ENCODE data around the gene RPS6KA3.

Gene RPS6KA3

GRCh38 chrX:20311505-20311904 is 44.8 kb upstream of the RPS6KA3 start:
- no peak for TF ChIP-seq CREB1 (IDR thresholded peaks at IDR 0.05; ENCODE audit: low read depth)

GRCh38 chrX:20309806-20310205 is 43.1 kb upstream of the RPS6KA3 start:
- TF ChIP-seq EGR1 (IDR thresholded peaks at IDR 0.05) = no peak
- no peak for TF ChIP-seq YY1 (IDR thresholded peaks at IDR 0.05; ENCODE audit: low read depth)
- no peak for TF ChIP-seq ZBTB7A (IDR thresholded peaks at IDR 0.05; ENCODE audit: low read depth)
- no peak for TF ChIP-seq EP300 (IDR thresholded peaks at IDR 0.05; ENCODE audit: borderline replicate concordance)
- TF ChIP-seq USF1 (IDR thresholded peaks at IDR 0.05) = no peak

DNA sequence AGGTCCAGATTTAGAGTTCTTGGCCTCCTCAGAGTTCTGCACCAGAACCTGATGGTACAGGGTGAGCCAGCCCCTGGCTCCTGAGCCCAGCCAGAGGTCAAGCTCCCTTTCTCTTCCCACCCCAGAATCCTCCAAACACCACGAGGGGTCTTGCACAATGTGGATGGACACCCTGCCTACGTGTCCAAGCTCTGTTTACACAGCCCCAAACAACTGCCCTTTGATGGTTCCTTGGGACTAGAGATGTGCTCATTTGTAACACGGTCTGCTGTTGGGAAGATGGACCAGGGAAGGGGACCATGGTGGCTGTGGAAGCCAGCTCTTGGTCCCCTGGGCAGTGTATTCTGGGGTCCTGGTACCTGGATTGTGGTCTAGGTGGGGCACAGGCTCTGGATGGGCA is 40.0 kb upstream of the RPS6KA3 start:
- TF ChIP-seq, protein P1, sequence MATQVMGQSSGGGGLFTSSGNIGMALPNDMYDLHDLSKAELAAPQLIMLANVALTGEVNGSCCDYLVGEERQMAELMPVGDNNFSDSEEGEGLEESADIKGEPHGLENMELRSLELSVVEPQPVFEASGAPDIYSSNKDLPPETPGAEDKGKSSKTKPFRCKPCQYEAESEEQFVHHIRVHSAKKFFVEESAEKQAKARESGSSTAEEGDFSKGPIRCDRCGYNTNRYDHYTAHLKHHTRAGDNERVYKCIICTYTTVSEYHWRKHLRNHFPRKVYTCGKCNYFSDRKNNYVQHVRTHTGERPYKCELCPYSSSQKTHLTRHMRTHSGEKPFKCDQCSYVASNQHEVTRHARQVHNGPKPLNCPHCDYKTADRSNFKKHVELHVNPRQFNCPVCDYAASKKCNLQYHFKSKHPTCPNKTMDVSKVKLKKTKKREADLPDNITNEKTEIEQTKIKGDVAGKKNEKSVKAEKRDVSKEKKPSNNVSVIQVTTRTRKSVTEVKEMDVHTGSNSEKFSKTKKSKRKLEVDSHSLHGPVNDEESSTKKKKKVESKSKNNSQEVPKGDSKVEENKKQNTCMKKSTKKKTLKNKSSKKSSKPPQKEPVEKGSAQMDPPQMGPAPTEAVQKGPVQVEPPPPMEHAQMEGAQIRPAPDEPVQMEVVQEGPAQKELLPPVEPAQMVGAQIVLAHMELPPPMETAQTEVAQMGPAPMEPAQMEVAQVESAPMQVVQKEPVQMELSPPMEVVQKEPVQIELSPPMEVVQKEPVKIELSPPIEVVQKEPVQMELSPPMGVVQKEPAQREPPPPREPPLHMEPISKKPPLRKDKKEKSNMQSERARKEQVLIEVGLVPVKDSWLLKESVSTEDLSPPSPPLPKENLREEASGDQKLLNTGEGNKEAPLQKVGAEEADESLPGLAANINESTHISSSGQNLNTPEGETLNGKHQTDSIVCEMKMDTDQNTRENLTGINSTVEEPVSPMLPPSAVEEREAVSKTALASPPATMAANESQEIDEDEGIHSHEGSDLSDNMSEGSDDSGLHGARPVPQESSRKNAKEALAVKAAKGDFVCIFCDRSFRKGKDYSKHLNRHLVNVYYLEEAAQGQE (IDR thresholded peaks at IDR 0.05; ENCODE audit: low read depth) = no peak
- TF ChIP-seq RAD21 (IDR thresholded peaks at IDR 0.05; ENCODE audit: low read depth) (no peak), MAX (IDR thresholded peaks at IDR 0.05) (no peak), ZBTB7A (IDR thresholded peaks at IDR 0.05; ENCODE audit: low read depth) (no peak), TAF1 (IDR thresholded peaks at IDR 0.05; ENCODE audit: low read depth) (no peak), EGR1 (IDR thresholded peaks at IDR 0.05) (no peak), TCF12 (IDR thresholded peaks at IDR 0.05; ENCODE audit: low read depth) (no peak)

GRCh38 chrX:20300822-20301221 is 34.1 kb upstream of the RPS6KA3 start:
- TF ChIP-seq EP300 (IDR thresholded peaks at IDR 0.05; ENCODE audit: borderline replicate concordance) (no peak), CREB1 (IDR thresholded peaks at IDR 0.05; ENCODE audit: low read depth) (no peak), USF1 (IDR thresholded peaks at IDR 0.05) (no peak), YY1 (IDR thresholded peaks at IDR 0.05; ENCODE audit: low read depth) (no peak), TAF1 (IDR thresholded peaks at IDR 0.05; ENCODE audit: low read depth) (no peak), MAX (IDR thresholded peaks at IDR 0.05) (no peak), NFIC (IDR thresholded peaks at IDR 0.05) (no peak), TCF12 (IDR thresholded peaks at IDR 0.05; ENCODE audit: low read depth) (no peak), EGR1 (IDR thresholded peaks at IDR 0.05) (no peak), FOXM1 (IDR thresholded peaks at IDR 0.05; ENCODE audit: borderline replicate concordance, low read depth) (no peak), ZBTB7A (IDR thresholded peaks at IDR 0.05; ENCODE audit: low read depth) (no peak), RAD21 (IDR thresholded peaks at IDR 0.05; ENCODE audit: low read depth) (no peak), CEBPB (IDR thresholded peaks at IDR 0.05) (no peak), TEAD4 (IDR thresholded peaks at IDR 0.05) (no peak)
- TF ChIP-seq, protein P1 (IDR thresholded peaks at IDR 0.05; ENCODE audit: low read depth) = no peak

GRCh38 chrX:20294957-20295356 is 28.2 kb upstream of the RPS6KA3 start:
- TF ChIP-seq TEAD4 (IDR thresholded peaks at IDR 0.05) (no peak), EGR1 (IDR thresholded peaks at IDR 0.05) (no peak), EP300 (IDR thresholded peaks at IDR 0.05; ENCODE audit: borderline replicate concordance) (no peak), MAX (IDR thresholded peaks at IDR 0.05) (no peak), ZBTB7A (IDR thresholded peaks at IDR 0.05; ENCODE audit: low read depth) (no peak), TAF1 (IDR thresholded peaks at IDR 0.05; ENCODE audit: low read depth) (no peak), NFIC (IDR thresholded peaks at IDR 0.05) (no peak), YY1 (IDR thresholded peaks at IDR 0.05; ENCODE audit: low read depth) (no peak)

DNA sequence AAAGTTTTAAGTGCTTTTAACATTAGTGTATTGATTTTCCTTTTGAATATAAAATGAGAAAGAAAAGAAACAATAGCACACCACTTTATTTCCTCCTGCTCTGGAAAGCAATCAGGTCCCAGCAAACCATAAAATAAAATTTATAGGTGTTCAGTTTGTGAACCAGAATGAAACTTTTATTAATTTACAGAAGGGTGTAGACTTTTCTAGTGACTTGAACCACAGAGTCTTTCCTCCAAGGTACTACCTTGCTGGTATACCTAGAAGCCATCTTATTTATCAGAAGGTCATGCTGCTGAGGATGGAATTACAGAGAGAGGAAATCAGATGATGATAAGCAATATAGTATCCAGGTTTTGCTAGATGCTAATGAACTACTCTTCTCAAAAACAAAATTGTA is 27.6 kb upstream of the RPS6KA3 start:
- TF ChIP-seq TEAD4 (IDR thresholded peaks at IDR 0.05) (no peak), MAX (IDR thresholded peaks at IDR 0.05) (no peak), USF1 (IDR thresholded peaks at IDR 0.05) (no peak), ZBTB7A (IDR thresholded peaks at IDR 0.05; ENCODE audit: low read depth) (no peak)
